GM18858 (cell line): ENCODE results near the gene MCC.
A peak's percentile ranks its signal among the peaks of the same experiment; 100 is the strongest.

Experiments
- ATAC-seq: cut with Tn5 transposase; IDR thresholded peaks from one replicate; pipeline ENCODE4 v1.9.1; 2021; ENCODE audit not compliant: unreplicated experiment

The MCC gene

GRCh38 chr5:113487781-113488644 is at the start of gene MCC:
TSS of gene MCC (minus strand) at chr5:113488453.
- no peak for ATAC-seq

GRCh38 chr5:113531481-113532159 is 43.4 kb upstream of the MCC start:
- ATAC-seq = no peak

- ATAC-seq = no peak
Observed at GRCh38 chr5:113527746-113528145, 39.5 kb upstream of the MCC start.

- no peak for ATAC-seq
Observed at GRCh38 chr5:113526421-113526820, 38.2 kb upstream of the MCC start.

- peak; percentile 57 for ATAC-seq
Observed at GRCh38 chr5:113524927-113525326, 36.7 kb upstream of the MCC start.

- ATAC-seq = no peak
Observed at GRCh38 chr5:113523168-113523567, 34.9 kb upstream of the MCC start.

GRCh38 chr5:113520899-113521298 is 32.6 kb upstream of the MCC start:
- ATAC-seq = no peak

- ATAC-seq = peak; percentile 65
Observed at GRCh38 chr5:113520429-113520828, 32.2 kb upstream of the MCC start.

- no peak for ATAC-seq
Observed at GRCh38 chr5:113519412-113519811, 31.2 kb upstream of the MCC start.

- ATAC-seq = no peak
Observed at GRCh38 chr5:113518884-113519283, 30.6 kb upstream of the MCC start.

GRCh38 chr5:113514289-113514635 is 26.0 kb upstream of the MCC start:
- ATAC-seq = no peak

GRCh38 chr5:113513384-113514288 is 25.4 kb upstream of the MCC start, which contains the start of gene YTHDC2:
TSS of gene YTHDC2 (plus strand) at chr5:113513694. CDS start at chr5:113513896, 202 bp downstream.
- ATAC-seq = peak; percentile 97

GRCh38 chr5:113512341-113512740 is 24.1 kb upstream of the MCC start:
- no peak for ATAC-seq

GRCh38 chr5:113510836-113511451 is 22.7 kb upstream of the MCC start:
- peak; percentile 25 for ATAC-seq

GRCh38 chr5:113508756-113509155 is 20.5 kb upstream of the MCC start:
- no peak for ATAC-seq

GRCh38 chr5:113507601-113508000 is 19.3 kb upstream of the MCC start:
- no peak for ATAC-seq

- no peak for ATAC-seq
Observed at GRCh38 chr5:113505181-113505580, 16.9 kb upstream of the MCC start.

GRCh38 chr5:113503146-113503545 is 14.9 kb upstream of the MCC start:
- no peak for ATAC-seq

GRCh38 chr5:113502073-113502472 is 13.8 kb upstream of the MCC start:
- no peak for ATAC-seq

- ATAC-seq = no peak
Observed at GRCh38 chr5:113495422-113495841, 7.2 kb upstream of the MCC start.

- no peak for ATAC-seq
Observed at GRCh38 chr5:113493446-113493845, 5.2 kb upstream of the MCC start.
